Measurements from ENCODE around the gene CCNF. TPM values are rescaled to one million over a fixed set of nuclear protein-coding genes. Genes with fewer than 3 reads are reported as not detected.

CCNF gene
- total RNA-seq, 4 donors from 2014 or later, result 1.3 to 2.9 (median 2.5) TPM

- DNase-seq (ENCODE audit: low spot score) (no peak), ATAC-seq (ENCODE audit: low FRiP score) (no peak)
- no peak for TF ChIP-seq CTCF (IDR thresholded peaks at IDR 0.05)
Observed at GRCh38 chr16:2457946-2458345, 28.7 kb downstream of the CCNF start.

GRCh38 chr16:2458887-2459646, 29.8 kb downstream of the CCNF start:
- TF ChIP-seq CTCF (IDR thresholded peaks at IDR 0.05), result no peak
- ATAC-seq (ENCODE audit: low FRiP score), result no peak
- no peak for DNase-seq (ENCODE audit: low spot score)

DNA sequence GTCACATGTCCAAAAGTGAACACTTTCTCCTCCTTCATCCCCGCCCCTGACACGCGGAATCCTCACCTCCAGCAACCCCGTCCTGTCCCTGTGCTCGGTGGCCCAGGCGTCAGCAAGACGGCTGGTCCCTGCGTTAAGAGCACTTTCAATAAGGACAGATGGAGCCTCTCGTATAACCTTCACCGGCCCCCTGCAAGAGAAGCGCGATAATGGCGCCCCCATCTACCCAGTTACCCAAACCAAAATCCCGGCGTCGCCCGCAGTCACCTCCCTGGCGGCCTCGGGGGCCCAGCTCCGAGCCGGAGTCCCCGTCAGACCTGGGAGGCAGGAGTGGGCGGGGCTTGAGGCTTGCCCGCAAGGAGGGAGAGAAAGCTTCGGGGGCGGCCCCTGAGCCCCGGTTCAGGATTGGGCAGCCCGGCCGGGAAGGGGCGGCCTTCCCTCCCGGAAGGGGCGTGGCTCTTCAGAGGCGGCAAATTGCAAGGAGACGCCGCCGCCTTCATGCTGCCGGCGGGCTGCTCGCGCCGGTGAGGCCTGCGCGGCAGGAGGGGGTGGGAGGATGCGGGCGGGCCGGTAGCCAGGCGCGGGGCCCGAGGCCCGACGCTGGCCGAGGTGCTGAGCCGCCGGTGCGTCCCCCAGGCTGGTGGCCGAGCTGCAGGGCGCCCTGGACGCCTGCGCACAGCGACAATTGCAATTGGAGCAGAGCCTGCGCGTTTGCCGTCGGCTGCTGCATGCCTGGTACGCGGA, 30.6 kb downstream of the CCNF start, which contains the start of gene TEDC2:
TEDC2 (plus strand) TSS at position 463 of the 744 bp plus-strand sequence; CDS start at position 499, 36 bp downstream.
- peak; percentile 88 for DNase-seq (ENCODE audit: low spot score)
- peak; percentile 91 for ATAC-seq (ENCODE audit: low FRiP score)
- TF ChIP-seq CTCF (IDR thresholded peaks at IDR 0.05), result no peak

GRCh38 chr16:2460391-2460713, 31.1 kb downstream of the CCNF start:
- TF ChIP-seq CTCF (IDR thresholded peaks at IDR 0.05), result no peak
- DNase-seq (ENCODE audit: low spot score) (no peak), ATAC-seq (ENCODE audit: low FRiP score) (no peak)

- DNase-seq (ENCODE audit: low spot score) (no peak), ATAC-seq (ENCODE audit: low FRiP score) (no peak)
- TF ChIP-seq CTCF (IDR thresholded peaks at IDR 0.05), result no peak
Observed at GRCh38 chr16:2460916-2461315, 31.7 kb downstream of the CCNF start.

DNA sequence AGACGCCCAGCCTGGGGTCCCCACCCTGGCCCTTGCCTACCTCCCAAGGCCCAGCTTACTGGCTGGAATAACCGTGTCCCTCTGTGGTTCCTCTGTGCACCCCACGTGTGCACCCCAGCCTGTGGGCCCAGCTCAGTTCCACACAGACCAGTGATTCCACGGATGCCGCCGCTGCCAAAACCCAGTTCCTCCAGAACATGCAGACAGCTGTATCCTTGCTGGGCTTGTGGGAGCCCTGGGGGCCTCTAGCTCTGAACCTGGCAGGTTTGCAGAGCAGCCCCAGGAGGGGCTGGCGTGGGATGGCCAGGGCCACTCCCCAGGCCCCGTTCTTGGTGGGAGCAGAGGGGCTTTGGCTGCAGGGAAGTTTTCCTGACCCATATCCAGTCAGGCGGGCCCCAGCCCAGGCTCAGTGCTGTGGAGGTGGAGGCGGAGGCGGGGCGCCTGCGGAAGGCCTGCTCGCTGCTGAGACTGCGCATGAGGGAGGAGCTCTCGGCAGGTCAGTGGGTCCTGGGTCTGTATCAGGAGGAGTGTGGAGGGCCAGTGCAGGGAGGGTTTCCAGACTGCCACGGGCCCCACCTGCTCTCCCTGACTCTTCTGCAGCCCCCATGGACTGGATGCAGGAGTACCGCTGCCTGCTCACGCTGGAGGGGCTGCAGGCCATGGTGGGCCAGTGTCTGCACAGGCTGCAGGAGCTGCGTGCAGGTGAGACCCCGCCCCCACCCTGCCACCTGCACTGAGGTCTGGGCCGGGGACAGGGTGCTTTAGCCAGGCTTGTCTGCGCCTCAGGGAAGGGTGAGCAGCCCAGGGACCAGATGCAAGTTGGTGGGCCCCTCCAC, 33.0 kb downstream of the CCNF start:
- no peak for DNase-seq (ENCODE audit: low spot score)
- no peak for TF ChIP-seq CTCF (IDR thresholded peaks at IDR 0.05)

More for the DNA sequence above, 33.0 kb downstream of the CCNF start:
- no peak for ATAC-seq (ENCODE audit: low FRiP score)
